ENCODE results near the gene ELAVL3.
"Not testable (repeated sequence)": the region's sequence is repeated elsewhere in the genome, so short reads cannot be mapped to it uniquely, and the experiment has no call there.

Gene ELAVL3

GRCh38 chr19:11458912-11459311, 21.9 kb downstream of the ELAVL3 start:
- DNase-seq (ENCODE audit: low spot score), result not testable (repeated sequence)

GRCh38 chr19:11458236-11458900, 22.5 kb downstream of the ELAVL3 start:
- no peak for DNase-seq (ENCODE audit: low spot score)

DNA sequence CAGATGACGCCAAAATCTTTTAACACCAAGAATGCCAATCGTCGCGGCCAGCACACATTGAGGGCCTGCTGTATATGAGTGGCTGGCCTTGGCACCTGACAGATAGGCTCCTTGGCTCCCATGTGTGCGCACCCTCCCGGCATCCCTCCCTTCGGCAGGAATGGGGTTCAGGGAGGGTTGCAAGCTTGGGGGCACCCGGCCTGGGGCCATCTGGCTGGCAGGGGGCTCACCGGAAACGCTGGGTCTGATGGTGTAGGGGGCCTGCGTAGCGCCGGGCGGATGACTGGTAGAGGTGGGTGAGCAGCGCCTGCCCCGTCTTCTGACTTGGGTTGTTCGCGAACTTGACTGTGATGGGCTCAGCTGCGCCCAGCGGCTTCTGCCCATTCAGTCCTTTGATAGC, 23.0 kb downstream of the ELAVL3 start:
- DNase-seq (ENCODE audit: low spot score), result no peak

DNA sequence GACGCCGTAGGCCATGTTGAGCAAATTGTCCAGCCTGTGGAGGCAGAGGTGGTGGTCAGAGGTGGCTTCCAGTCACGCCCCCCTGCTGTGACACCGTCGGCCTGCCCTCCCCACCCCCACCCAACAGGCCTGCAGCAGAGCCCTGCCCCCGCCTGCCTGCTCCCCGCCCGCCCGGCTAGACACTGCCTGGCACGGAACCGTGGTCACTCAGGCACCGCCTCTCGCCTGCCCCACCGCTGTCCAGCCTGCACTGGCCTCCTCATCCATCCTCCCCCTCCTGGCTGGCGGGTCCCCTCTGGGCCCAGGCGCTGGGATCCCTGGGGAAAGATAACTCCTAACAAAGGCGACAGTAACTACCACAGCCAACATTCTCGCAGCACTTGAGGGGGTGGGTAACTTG, 23.7 kb downstream of the ELAVL3 start:
- DNase-seq (ENCODE audit: low spot score), result no peak

GRCh38 chr19:11456659-11457058, 24.2 kb downstream of the ELAVL3 start:
- DNase-seq (ENCODE audit: low spot score), result no peak

DNA sequence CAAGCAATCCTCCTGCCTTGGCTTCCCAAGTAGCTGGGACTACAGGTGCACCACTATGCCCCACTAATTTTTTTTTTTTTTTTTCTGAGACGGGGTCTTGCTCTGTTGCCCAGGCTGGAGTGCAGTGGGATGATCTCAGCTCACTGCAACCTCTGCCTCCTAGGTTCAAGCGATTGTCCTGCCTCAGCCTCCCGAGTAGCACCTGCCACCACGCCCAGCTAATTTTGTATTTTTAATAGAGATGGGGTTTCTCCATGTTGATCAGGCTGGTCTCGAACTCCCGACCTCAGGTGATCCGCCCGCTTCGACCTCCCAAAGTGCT, 25.7 kb downstream of the ELAVL3 start:
- not testable (repeated sequence) for DNase-seq (ENCODE audit: low spot score)

DNA sequence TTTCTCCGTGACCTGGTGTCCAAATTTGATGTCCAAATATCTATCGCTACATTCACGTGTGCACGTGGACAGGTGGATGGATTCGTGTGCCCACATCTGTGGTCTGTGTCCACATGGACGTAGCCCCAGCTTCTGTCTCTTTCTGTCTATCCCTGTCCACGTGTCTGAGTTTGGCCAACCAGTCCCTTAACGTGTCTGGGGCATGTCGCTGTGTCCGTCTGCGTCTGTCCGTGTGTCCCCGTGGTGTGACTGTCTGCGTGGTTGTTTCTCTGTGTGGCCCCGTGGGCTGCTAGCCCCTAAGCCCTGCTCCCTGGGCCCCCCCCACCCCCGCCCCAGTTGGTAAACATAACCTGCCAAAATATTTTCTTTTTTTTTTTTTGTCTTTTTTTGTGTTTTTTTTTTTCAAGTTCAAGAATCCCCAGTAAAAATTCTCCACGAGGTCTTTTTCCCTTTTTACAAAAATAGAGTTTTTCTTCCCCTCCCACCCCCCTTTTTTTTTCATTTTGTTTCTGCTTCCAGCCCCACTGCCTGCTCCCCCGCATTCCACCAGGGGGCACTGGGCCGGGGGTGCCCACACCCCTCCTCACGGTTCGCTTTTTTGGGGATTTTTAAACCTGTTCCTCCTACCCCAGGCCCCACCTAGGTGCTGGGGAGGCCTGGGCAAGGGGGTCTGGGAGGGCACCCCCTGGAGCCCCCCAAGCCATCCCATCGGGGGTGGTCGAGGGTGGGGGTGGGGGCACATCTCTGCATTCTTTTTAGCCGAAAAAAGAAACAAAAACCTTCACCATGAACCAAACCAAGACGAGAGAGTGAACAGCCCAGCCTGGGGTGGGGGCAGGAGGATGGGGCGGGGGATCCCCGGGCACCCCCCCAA, 27.1 kb downstream of the ELAVL3 start:
- DNase-seq (ENCODE audit: low spot score), result no peak

GRCh38 chr19:11452620-11453310, 28.1 kb downstream of the ELAVL3 start:
- no peak for DNase-seq (ENCODE audit: low spot score)

DNA sequence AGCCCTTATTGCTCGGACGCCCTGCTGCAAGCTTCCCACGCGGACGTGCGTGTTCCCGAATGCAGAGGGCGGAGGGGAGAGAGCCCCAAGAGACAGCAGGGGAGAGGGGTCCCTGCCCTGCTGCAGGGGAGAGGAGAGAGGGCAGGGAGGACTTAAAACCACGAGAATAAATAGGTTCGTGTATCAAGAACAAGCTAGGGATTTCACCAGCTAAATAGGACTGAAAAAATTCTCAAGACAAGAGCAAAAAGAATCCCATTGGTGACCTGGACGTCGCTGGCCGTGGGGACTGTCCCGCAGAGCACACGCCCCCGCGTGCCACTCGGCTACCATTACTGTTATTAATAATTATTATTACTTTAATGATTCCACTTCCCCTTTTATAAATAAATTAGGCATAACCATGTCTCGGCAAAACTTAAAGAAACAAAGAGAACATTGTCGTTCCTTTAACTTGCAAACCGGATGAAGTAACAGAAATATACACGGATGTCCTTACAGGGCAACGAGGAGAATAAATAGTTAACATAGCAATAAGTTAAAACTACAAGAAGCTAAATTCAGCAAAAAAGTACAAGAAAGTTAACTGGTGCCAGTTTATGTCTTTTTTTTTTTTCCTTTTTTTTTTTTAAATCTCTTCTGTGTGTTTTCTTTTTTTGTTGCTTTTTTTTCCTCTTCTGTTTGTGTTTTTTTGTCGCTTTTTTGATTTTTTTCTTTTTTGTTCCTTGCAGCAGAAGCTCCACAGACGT, 28.8 kb downstream of the ELAVL3 start:
- no peak for DNase-seq (ENCODE audit: low spot score)

DNA sequence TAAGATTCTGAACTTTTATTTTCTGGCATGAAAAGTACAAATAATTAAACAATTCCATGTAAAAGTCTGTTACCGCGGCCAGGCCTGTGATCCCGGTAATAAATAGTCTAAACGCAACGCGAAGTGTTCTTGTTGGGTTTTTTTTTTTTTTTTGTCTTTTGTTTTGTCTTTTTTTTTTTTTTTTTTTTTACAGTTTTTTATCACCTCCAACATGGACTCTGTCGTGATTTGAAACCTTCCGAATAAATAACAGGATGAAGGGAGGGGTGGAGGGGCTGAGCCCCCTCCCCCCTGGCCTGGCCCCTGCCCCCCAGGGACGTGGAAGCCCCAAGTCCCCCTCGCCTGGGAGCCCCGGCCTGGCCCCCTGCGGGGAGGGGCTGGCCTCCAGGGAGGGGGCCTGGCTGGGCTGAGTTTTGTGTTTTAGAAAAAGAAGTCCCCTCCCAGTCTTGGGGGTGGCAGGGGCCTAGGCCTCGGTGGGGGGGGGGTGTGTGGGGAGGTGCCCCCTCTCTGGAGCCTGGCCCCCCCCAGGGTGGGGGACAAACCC, 29.4 kb downstream of the ELAVL3 start:
- DNase-seq (ENCODE audit: low spot score), result no peak

- no peak for DNase-seq (ENCODE audit: low spot score)
These were observed 30.1 kb downstream of the ELAVL3 start for GRCh38 chr19:11450570-11451326.

GRCh38 chr19:11448923-11449554, 31.8 kb downstream of the ELAVL3 start:
- no peak for DNase-seq (ENCODE audit: low spot score)

- DNase-seq (ENCODE audit: low spot score), result no peak
These were observed 32.4 kb downstream of the ELAVL3 start for GRCh38 chr19:11448410-11448809.

DNA sequence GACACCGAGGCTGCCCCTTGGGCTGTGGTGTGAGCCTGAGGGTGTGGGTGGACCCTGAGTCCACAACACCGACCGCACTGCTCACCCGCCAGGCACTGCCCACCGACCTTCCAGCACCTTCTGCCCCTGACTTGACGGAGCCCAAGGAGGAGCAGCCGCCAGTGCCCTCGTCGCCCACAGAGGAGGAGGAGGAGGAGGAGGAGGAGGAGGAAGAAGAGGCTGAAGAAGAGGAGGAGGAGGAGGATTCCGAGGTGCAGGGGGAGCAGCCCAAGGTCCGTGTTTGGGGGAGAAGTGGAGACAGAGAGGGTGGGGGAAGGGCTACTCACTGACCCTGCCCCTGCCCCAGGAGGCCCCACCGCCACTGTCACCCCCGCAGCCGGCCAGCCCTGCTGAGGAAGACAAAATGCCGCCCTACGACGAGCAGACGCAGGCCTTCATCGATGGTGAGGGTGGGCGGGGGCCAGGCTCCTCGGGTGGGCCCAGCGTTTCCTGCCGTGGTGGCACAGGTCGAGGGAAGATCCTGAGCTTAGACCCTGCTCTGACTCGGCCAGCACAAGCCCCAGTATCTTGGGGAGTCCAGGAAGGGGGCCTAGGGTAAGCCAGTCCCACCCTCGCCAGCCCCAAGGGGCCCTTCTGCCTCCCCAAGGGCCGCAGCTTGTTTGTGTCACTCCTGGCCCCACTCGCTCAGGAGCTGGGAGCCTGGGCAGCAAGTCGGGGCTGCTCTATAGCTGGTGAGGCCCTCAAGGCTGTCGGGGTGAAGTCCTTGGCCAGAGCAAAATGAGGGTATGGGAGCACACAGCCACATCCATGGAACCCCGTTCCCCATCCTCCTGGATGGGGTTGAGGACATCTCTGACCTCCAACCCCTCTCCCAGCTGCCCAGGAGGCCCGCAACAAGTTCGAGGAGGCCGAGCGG, 33.2 kb downstream of the ELAVL3 start:
- no peak for DNase-seq (ENCODE audit: low spot score)

DNA sequence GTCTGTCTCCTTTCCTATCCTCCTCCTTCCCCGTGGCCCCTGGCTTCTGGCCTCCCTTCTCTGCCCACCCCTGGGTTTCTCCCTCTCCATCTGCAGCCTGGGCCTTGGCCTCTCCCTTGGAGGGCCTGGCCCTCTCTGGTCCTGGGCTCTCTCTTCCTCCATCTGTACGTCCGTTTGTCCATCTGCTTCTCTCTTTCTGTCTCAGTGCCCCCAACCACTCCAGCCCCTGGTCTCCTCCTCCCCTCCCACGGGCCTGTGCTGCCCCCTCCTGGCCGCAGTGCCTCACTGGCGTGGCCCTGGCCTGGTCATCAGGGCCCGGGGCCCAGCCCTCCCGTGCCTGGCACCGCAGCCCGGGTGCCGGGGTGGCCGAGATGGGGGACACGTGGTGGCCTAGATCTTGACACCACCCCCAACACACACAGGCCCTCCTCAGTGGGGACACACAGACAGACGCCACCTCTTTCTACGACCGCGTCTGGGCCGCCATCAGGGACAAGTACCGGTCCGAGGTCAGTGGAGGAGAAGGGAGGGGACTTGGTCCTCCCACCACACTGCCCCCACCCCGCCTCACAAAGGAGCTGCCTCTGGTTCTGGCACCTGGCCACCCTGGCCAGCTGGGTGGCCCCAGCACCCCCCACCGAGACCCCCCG, 34.1 kb downstream of the ELAVL3 start:
- no peak for DNase-seq (ENCODE audit: low spot score)

DNA sequence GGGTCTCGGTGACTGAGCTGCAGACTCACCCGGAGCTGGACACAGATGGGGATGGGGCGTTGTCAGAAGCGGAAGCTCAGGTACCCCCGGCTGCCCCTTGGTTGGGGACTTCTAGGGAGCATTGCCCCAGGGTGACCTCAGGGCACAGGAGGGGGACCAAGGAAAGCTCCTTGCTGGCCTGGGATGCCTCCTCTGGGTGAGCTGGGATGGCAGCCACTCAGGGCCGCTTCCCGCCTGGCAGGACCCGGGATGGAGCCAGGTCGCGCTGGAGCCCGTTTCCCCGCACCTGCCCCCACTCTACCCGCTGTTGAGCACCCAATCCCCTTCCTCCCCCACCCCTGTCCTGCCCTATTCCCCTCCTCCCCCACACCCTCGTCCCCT, 34.6 kb downstream of the ELAVL3 start:
- DNase-seq (ENCODE audit: low spot score), result no peak

DNA sequence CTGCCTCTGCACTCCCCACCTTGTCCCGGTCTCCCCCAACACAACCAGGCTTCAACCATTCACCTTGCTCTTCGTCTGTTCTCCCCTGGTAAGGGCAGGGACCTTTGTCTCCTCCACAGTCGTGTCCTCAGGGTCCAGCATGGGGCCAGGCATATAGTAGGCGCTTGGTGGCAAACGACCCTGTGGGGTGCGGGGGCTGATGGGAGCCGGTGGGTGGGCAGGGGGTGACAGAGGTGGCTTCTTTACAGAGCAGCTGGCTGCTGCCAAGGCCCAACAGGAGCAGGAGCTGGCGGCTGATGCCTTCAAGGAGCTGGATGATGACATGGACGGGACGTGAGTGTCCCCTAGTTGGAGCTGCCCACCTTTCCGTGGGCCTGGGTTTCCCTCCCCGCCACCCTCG, 35.7 kb downstream of the ELAVL3 start:
- no peak for DNase-seq (ENCODE audit: low spot score)

- no peak for DNase-seq (ENCODE audit: low spot score)
These were observed 36.8 kb downstream of the ELAVL3 start for GRCh38 chr19:11444059-11444458.

DNA sequence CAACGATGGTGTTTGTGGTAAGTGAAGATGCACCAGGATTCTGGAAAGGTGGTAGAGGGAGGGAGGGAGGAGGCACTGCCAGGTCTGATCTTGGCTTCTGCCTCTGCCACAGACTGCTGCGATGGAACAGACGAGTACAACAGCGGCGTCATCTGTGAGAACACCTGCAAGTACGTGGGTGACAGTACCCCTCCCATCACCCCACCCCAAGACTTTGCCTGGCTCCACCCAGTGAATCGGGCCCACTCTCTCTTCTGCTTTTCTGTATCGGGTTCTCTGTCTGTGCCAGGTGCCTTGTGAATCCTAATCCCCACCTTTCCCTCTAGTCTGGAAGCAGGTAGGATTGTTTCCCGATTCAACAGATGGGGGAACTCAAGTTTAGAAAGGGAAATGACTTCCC, 42.9 kb downstream of the ELAVL3 start:
- DNase-seq (ENCODE audit: low spot score), result no peak
